ENCODE data around the gene SH3RF1.

GRCh38 chr4:169246957-169247396 is 23.8 kb downstream of the SH3RF1 start:
- TF ChIP-seq CTCF (IDR thresholded peaks at IDR 0.05; ENCODE audit: low read depth, low read length, poor library complexity, severe bottlenecking) (no peak), EZH2phosphoT487 (IDR thresholded peaks at IDR 0.05; ENCODE audit: borderline replicate concordance, low read length) (no peak)

Measured in DOHH2 (cell line).